Adipocyte (in vitro differentiated cells): ENCODE results near the gene NDUFB2.
"Not testable (repeated sequence)": the region's sequence is repeated elsewhere in the genome, so short reads cannot be mapped to it uniquely, and the experiment has no call there.

Experiments
- DNase-seq: peaks from one replicate; pipeline ENCODE4 v3.0.0-alpha.2; 2015; ENCODE audit warnings: low read depth
- H3K27me3 ChIP-seq: replicated peaks from 2 replicates; pipeline ENCODE4 v1.7.0; 2013; ENCODE audit warnings: mild to moderate bottlenecking, low read length, moderate library complexity; ENCODE audit not compliant: control insufficient read depth, insufficient read depth
- H3K36me3 ChIP-seq: 2 replicates; pipeline ENCODE4 v1.7.0; 2013; ENCODE audit warnings: low read length, mild to moderate bottlenecking, moderate library complexity; ENCODE audit not compliant: control insufficient read depth, insufficient read depth, severe bottlenecking
- H3K4me1 ChIP-seq: 2 replicates; pipeline ENCODE4 v1.7.0; 2013; ENCODE audit warnings: mild to moderate bottlenecking, low read length, moderate library complexity; ENCODE audit not compliant: control insufficient read depth, insufficient read depth
- H3K4me3 ChIP-seq: 2 replicates; pipeline ENCODE4 v1.7.0; 2013; ENCODE audit warnings: mild to moderate bottlenecking, low read length, moderate library complexity
- H3K9ac ChIP-seq: 2 replicates; pipeline ENCODE4 v1.7.0; 2013; ENCODE audit warnings: mild to moderate bottlenecking, low read length, moderate library complexity
- H3K9me3 ChIP-seq: 2 replicates; pipeline ENCODE4 v1.7.0; 2013; ENCODE audit warnings: mild to moderate bottlenecking, low read length, moderate library complexity; ENCODE audit not compliant: control insufficient read depth

The NDUFB2 gene

DNA sequence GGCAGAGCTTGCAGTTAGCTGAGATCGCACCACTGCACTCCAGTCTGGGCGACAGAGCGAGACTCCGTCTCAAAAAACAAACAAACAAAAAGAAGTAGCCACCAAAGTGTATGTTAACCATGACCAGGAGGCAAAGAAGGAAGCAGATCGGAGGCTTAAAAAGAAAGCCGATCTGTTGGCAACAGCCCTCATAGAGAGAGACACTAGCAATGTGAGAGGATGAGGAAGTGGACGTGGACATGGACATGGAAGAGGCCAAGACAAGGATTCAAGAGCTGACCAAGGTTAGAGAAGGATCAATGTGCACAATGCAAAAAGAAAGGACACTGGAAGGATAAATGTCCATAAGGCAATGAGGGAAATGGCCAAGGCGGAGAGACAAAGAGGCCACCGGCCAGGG lies 38.6 kb upstream of the NDUFB2 start:
- H3K36me3 ChIP-seq = no peaks in the 10 kb centered on the region
- no peak for DNase-seq
- H3K4me1 ChIP-seq = peaks cover 21% of the 10 kb centered on the region
- H3K4me3 ChIP-seq = no peak overlapping the region
- no peaks in the 10 kb centered on the region for H3K9me3 ChIP-seq
- H3K9ac ChIP-seq = no peak overlapping the region
- no peaks in the 10 kb centered on the region for H3K27me3 ChIP-seq

GRCh38 chr7:140659856-140660255 lies 36.7 kb upstream of the NDUFB2 start:
- Histone ChIP-seq H3K27me3 (no peaks in the 10 kb centered on the region), H3K9ac (no peak overlapping the region)

DNA sequence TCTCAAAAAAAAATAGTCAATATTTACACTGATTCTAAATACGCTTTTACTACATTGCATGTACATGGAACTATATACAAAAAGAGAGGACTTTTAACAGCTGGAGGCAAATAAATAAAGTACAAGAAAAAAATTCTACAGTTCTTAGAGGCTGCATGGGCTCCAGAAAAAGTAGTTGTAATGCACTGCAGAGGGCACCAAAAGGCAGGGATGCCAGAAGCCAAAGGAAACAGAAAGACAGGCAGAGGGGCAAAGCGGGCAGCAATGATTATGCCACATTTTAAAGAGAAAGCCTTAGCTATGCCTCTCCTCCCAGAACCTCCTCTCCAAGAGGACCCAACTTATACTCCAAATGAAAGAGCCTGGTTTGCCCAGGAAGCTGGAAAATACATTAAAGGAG lies 35.4 kb upstream of the NDUFB2 start:
- H3K36me3 ChIP-seq = no peaks in the 10 kb centered on the region
- H3K9me3 ChIP-seq = no peaks in the 10 kb centered on the region
- no peak overlapping the region for H3K9ac ChIP-seq
- no peak overlapping the region for H3K4me3 ChIP-seq
- no peaks in the 10 kb centered on the region for H3K27me3 ChIP-seq
- peak; percentile 50 for DNase-seq
- H3K4me1 ChIP-seq = peaks cover 9% of the 10 kb centered on the region

More at GRCh38 chr7:140659856-140660255, 36.7 kb upstream of the NDUFB2 start:
- Histone ChIP-seq H3K36me3 (no peaks in the 10 kb centered on the region), H3K4me3 (no peak overlapping the region), H3K4me1 (peaks cover 11% of the 10 kb centered on the region), H3K9me3 (no peaks in the 10 kb centered on the region)
- DNase-seq = no peak

DNA sequence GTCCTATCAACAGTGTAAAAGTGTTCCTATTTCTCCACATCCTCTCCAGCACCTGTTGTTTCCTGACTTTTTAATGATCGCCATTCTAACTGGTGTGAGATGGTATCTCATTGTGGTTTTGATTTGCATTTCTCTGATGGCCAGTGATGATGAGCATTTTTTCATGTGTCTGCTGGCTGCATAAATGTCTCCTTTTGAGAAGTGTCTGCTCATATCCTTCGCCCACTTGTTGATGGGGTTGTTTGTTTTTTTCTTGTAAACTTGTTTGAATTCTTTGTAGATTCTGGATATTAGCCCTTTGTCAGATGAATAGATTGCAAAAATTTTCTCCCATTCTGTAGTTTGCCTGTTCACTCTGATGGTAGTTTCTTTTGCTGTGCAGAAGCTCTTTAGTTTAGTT lies 33.6 kb upstream of the NDUFB2 start:
- not testable (repeated sequence) for H3K4me3 ChIP-seq, DNase-seq, H3K9ac ChIP-seq, H3K4me1 ChIP-seq, H3K27me3 ChIP-seq, H3K36me3 ChIP-seq, H3K9me3 ChIP-seq

DNA sequence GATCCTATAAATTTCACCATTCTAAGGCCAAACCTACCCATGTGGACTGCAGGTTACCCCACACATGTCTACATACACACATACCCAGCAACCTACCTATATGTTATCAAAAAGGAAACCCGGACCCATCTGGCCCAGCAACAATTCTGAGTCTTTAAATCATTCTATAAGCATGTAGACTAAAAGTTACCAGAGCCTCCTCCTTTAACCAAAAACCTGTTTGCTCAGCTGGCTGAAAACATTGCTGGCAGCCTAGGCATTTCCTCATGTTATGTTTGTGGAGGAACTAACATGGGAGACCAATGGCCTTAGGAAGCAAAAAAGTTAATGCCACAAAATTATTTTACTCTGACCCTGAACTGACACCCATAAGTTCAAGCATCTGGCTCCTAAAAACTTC lies 29.0 kb upstream of the NDUFB2 start:
- Histone ChIP-seq H3K27me3 (no peaks in the 10 kb centered on the region), H3K4me3 (no peak overlapping the region), H3K9ac (no peak overlapping the region), H3K4me1 (no peaks in the 10 kb centered on the region), H3K9me3 (no peaks in the 10 kb centered on the region), H3K36me3 (no peaks in the 10 kb centered on the region)
- DNase-seq = no peak

DNA sequence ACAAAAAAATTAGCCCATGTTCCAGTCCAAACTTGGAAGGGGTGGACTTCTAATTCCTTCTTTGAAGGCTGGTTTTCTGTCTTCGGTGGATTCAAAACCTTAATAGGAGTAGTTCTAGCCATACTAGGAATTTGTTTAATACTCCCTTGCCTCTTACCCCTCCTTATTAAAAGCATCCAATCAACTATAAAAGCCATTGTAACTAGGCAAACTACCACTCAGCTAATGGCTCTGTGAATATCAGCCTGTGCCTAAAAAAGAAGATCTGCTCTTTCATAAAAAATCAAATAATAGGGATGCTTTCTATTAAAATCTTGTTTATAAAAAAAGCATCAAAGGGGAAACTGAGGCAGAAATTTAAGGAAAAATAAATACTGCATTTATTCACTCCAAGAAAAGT lies 27.9 kb upstream of the NDUFB2 start:
- no peak overlapping the region for H3K4me3 ChIP-seq
- H3K36me3 ChIP-seq = no peaks in the 10 kb centered on the region
- DNase-seq = no peak
- H3K4me1 ChIP-seq = peaks cover 3% of the 10 kb centered on the region
- no peaks in the 10 kb centered on the region for H3K27me3 ChIP-seq
- H3K9me3 ChIP-seq = no peaks in the 10 kb centered on the region
- no peak overlapping the region for H3K9ac ChIP-seq

DNA sequence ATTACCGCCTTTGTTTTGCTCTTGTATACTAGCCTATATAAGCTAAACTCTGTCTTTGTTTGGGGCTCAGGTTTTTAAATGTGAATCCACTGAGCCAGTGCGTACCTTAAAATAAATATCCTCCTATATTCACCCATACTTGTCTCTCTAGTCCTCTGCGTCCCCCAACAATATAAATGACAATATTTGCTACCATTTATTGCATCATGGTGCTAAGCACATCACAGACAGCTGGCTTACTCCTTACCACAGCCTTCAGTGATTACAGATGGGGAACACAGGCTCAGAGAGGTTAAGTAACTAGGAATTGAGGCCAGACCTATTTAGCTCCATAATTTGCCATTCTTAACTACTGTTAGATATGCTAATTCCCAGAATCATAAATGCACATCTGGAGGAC lies 27.2 kb upstream of the NDUFB2 start:
- peaks cover 8% of the 10 kb centered on the region for H3K4me1 ChIP-seq
- H3K9me3 ChIP-seq = no peaks in the 10 kb centered on the region
- H3K36me3 ChIP-seq = no peaks in the 10 kb centered on the region
- H3K9ac ChIP-seq = no peak overlapping the region
- H3K27me3 ChIP-seq = no peaks in the 10 kb centered on the region
- no peak for DNase-seq
- H3K4me3 ChIP-seq = no peak overlapping the region

GRCh38 chr7:140669862-140670261 lies 26.6 kb upstream of the NDUFB2 start:
- not testable (repeated sequence) for H3K9me3 ChIP-seq, H3K27me3 ChIP-seq, DNase-seq, H3K36me3 ChIP-seq, H3K9ac ChIP-seq, H3K4me3 ChIP-seq
- peaks cover 13% of the 10 kb centered on the region for H3K4me1 ChIP-seq

- DNase-seq = no peak
- Histone ChIP-seq H3K4me3 (no peak overlapping the region), H3K9me3 (no peaks in the 10 kb centered on the region), H3K9ac (no peak overlapping the region), H3K27me3 (no peaks in the 10 kb centered on the region), H3K4me1 (peaks cover 18% of the 10 kb centered on the region), H3K36me3 (no peaks in the 10 kb centered on the region)
These were observed 26.1 kb upstream of the NDUFB2 start for GRCh38 chr7:140670343-140670935.

DNA sequence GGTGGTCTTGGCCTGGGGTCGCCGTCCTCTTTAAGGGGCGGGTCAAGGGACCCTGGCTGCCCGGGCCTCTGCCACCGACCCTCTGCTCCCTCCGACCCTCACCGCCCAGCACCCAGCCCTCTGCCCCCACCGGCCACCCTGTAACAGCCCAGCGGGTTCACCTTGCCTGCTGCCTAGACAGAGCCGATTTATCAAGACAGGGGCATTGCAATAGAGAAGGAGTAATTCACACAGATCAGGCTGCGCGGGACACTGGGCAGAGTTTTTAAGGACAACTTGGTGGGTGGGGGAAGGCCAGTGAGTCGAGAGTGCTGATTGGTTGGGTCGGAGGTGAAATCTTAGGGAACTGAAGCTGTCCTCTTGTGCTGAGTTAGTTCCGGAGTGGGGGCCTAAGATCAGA lies 24.5 kb upstream of the NDUFB2 start:
- Histone ChIP-seq H3K27me3 (no peaks in the 10 kb centered on the region), H3K36me3 (peaks cover 6% of the 10 kb centered on the region), H3K9me3 (no peaks in the 10 kb centered on the region), H3K4me3 (no peak overlapping the region), H3K4me1 (peaks cover 24% of the 10 kb centered on the region), H3K9ac (no peak overlapping the region)
- DNase-seq = no peak

GRCh38 chr7:140672382-140673062 lies 24.0 kb upstream of the NDUFB2 start, which contains the start of gene ADCK2:
Gene ADCK2, plus strand, starts transcription at chr7:140672945. Its CDS starts 386 bp downstream, at chr7:140673331.
- peaks cover 24% of the 10 kb centered on the region for H3K4me1 ChIP-seq
- H3K36me3 ChIP-seq = peaks cover 6% of the 10 kb centered on the region
- no peaks in the 10 kb centered on the region for H3K9me3 ChIP-seq
- H3K27me3 ChIP-seq = no peaks in the 10 kb centered on the region
- H3K9ac ChIP-seq = peak within 1 kb of the TSS; percentile 87
- DNase-seq = peak; percentile 76
- peak within 1 kb of the TSS; percentile 84 for H3K4me3 ChIP-seq
